H1 (cell line): ENCODE results near the gene SPECC1. TPM values are rescaled to one million over a fixed set of nuclear protein-coding genes. Genes with fewer than 3 reads are reported as not detected.

Experiments
- TCF12 ChIP-seq: IDR thresholded peaks from 2 replicates; pipeline ENCODE4 v1.6.1; 2011; ENCODE audit warnings: low read depth, mild to moderate bottlenecking, low read length
- polyA plus RNA-seq, 7 experiments: library from polyadenylated mRNA; depleted of rRNA in 3 of 7; stranded (reverse) in 5 of 7; unstranded in 2 of 7; fragments of >200 nt in 5 of 7; fragments of 200-250 nt in 2 of 7; gene quantifications; 1 replicate in 5 of 7; 2 replicates in 1 of 7; 4 replicates in 1 of 7; pipeline versions ENCODE4 v1.2.1 to v1.2.3, GENCODE V29; 2011 to 2013; ENCODE audit warnings: missing spikeins in 2 of 7, mixed read lengths in 2 of 7
- total RNA-seq: library from RNA; stranded (reverse); fragmentation: NEBNext Ultra II Directional; extraction: Animal tissue kit (Norgen Biotek cat#: 25700); gene quantifications from 2 replicates; pipeline ENCODE4 v1.2.1, GENCODE V29; 2021
- TF ChIP-seq, protein P1 (sequence below): IDR thresholded peaks from 2 replicates; pipeline ENCODE4 v1.6.1; 2012; ENCODE audit warnings: low read length, inconsistent platforms

The SPECC1 gene
- total and polyA plus RNA-seq, 2 of the 8 experiments (the other 6 are each of a cell fraction or from before 2014, with no cell fraction given): 35.8 to 87.9 TPM

DNA sequence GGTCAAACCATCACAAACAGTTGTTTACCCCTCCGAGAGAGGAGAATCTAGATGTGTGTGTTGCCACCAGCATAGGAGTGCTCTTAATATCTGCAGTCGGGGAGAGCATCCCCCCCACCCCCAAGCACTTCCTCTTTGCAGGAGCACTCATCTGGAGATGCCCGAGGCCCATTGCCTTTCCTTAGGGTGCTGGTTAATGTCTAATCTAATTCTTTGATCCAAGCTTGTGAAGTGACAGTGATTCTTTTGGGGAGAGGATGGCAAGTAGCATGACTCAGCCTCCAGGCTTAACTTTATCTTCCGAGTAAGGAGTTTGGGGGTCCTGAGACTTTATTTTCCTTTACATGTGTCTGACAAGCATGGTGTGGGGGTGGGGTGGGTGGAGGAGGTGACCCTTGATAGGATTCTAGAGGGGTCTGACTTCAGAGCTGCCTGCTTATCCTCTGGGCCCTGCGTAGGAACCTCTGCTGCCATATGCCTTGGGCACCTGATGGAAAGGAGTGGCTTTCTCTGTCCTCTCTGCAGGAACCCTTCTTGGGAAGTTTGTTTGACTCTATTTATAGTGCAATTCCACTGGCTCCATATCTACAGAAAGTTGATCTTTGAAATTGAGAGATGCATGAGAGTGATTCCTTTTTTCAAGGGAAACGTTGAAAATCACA lies 207.1 kb downstream of the SPECC1 start (continued):
- no peak for TF ChIP-seq TCF12
- TF ChIP-seq, protein P1, sequence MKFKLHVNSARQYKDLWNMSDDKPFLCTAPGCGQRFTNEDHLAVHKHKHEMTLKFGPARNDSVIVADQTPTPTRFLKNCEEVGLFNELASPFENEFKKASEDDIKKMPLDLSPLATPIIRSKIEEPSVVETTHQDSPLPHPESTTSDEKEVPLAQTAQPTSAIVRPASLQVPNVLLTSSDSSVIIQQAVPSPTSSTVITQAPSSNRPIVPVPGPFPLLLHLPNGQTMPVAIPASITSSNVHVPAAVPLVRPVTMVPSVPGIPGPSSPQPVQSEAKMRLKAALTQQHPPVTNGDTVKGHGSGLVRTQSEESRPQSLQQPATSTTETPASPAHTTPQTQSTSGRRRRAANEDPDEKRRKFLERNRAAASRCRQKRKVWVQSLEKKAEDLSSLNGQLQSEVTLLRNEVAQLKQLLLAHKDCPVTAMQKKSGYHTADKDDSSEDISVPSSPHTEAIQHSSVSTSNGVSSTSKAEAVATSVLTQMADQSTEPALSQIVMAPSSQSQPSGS: no peak
